ENCODE results near the gene TSSC4. TPM values are rescaled to one million over a fixed set of nuclear protein-coding genes. Genes with fewer than 3 reads are reported as not detected.

TSSC4 gene
- total RNA-seq, 2 donors from 2014 or later, result 26.7 to 40.3 TPM

DNA sequence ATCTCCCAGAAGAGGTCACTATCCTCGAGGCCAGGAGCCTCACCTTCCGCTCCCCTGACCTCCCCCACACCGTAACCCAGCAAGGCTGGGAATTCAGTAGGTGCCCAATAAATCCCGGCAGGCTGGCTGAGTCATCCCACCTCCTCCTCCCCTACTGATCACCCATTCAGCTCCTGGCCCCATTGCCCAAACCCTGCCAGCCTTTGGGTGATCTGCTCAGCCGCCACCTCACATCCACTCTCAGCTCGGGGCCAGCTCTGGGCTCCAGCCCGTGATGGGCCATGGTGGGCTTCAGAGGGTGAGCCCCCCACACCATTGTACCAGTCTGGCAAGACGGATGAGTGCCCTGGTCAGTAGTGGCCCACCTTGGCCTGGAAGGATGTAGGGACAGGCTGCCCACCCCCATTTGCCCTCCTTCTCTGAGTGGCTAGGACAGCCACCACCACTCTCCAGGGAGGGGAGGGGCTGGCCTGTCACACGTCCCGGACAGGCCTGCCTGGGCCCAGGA lies 35.5 kb downstream of the TSSC4 start:
- H3K36me3 ChIP-seq, result no peaks in the 10 kb centered on the region
- H3K4me3 ChIP-seq, result no peak overlapping the region
- H3K27me3 ChIP-seq, result no peaks in the 10 kb centered on the region
- H3K9me3 ChIP-seq, result no peaks in the 10 kb centered on the region
- H3K27ac ChIP-seq, result no peak overlapping the region
- no peak for TF ChIP-seq CTCF (IDR thresholded peaks at IDR 0.05)
- no peaks in the 10 kb centered on the region for H3K4me1 ChIP-seq
- DNase-seq (ENCODE audit: low spot score), result no peak

GRCh38 chr11:2436521-2437031 lies 36.0 kb downstream of the TSSC4 start:
- Histone ChIP-seq H3K27me3 (no peaks in the 10 kb centered on the region), H3K4me1 (no peaks in the 10 kb centered on the region), H3K36me3 (no peaks in the 10 kb centered on the region), H3K4me3 (no peak overlapping the region), H3K9me3 (no peaks in the 10 kb centered on the region), H3K27ac (no peak overlapping the region)
- DNase-seq (ENCODE audit: low spot score), result no peak
- TF ChIP-seq CTCF (IDR thresholded peaks at IDR 0.05), result no peak

GRCh38 chr11:2437516-2437915 lies 37.0 kb downstream of the TSSC4 start:
- Histone ChIP-seq H3K27me3 (no peaks in the 10 kb centered on the region), H3K4me1 (no peaks in the 10 kb centered on the region), H3K27ac (no peak overlapping the region), H3K4me3 (no peak overlapping the region), H3K9me3 (no peaks in the 10 kb centered on the region), H3K36me3 (no peaks in the 10 kb centered on the region)
- no peak for DNase-seq (ENCODE audit: low spot score)
- no peak for TF ChIP-seq CTCF (IDR thresholded peaks at IDR 0.05)

GRCh38 chr11:2439820-2440219 lies 39.3 kb downstream of the TSSC4 start:
- no peak for DNase-seq (ENCODE audit: low spot score)
- Histone ChIP-seq H3K27ac (no peak overlapping the region), H3K9me3 (no peaks in the 10 kb centered on the region), H3K36me3 (no peaks in the 10 kb centered on the region), H3K27me3 (no peaks in the 10 kb centered on the region), H3K4me1 (peaks cover 0 to 9% of the 10 kb centered on the region in 2 donors), H3K4me3 (no peak overlapping the region)
- no peak for TF ChIP-seq CTCF (IDR thresholded peaks at IDR 0.05)

DNA sequence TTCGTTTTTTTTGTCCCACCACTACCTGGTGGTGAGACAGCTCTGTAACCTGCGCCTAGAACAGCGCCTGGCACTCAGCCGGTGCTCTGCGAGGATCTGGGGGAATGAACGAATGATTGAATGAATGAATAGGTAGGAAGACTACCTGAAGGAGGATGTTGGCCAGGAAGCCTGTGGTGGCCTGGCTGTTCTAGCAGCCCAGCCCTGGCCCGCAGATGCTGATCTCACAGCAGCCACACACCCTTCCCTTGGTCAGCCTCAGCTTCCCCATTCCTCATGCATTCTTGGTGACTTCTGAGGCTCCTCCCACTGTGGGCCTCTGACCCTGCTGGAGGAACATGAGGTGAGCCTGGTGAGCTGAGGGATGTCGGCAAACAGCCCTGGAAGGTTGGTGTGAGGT lies 40.1 kb downstream of the TSSC4 start:
- Histone ChIP-seq H3K4me3 (no peak overlapping the region), H3K27ac (no peak overlapping the region), H3K27me3 (no peaks in the 10 kb centered on the region), H3K4me1 (peaks cover 0 to 14% of the 10 kb centered on the region in 2 donors), H3K9me3 (no peaks in the 10 kb centered on the region), H3K36me3 (no peaks in the 10 kb centered on the region)
- no peak for TF ChIP-seq CTCF (IDR thresholded peaks at IDR 0.05)
- DNase-seq (ENCODE audit: low spot score), result no peak

- H3K27me3 ChIP-seq, result no peaks in the 10 kb centered on the region
- TF ChIP-seq CTCF (IDR thresholded peaks at IDR 0.05), result no peak
- no peaks in the 10 kb centered on the region for H3K36me3 ChIP-seq
- H3K4me3 ChIP-seq, result no peak overlapping the region
- H3K4me1 ChIP-seq, result peaks cover 0 to 19% of the 10 kb centered on the region in 2 donors
- DNase-seq (ENCODE audit: low spot score), result no peak
- no peak overlapping the region for H3K27ac ChIP-seq
- H3K9me3 ChIP-seq, result no peaks in the 10 kb centered on the region
Measured at GRCh38 chr11:2441171-2441570, 40.6 kb downstream of the TSSC4 start.
